OCI-LY1 (cell line): ENCODE results near the gene ZNF827.

Experiments
- H2AFZ ChIP-seq: fragments of 200-600 bp; sonication (generic), shearing (Covaris generic); 2 replicates; pipeline ENCODE4 v1.6.0; 2014; ENCODE audit warnings: antibody characterized with exemption, mild to moderate bottlenecking, low read length
- H3F3A ChIP-seq: fragments of 200-600 bp; sonication (generic), shearing (Covaris generic); 2 replicates; pipeline ENCODE4 v1.6.0; 2014; ENCODE audit warnings: mild to moderate bottlenecking, antibody characterized with exemption, low read length, moderate library complexity; ENCODE audit not compliant: insufficient read depth
- H3K27ac ChIP-seq: fragments of 200-600 bp; sonication (generic); 2 replicates; pipeline ENCODE4 v1.5.1; 2014; ENCODE audit warnings: low read length, mixed run types, mild to moderate bottlenecking, low read depth; ENCODE audit not compliant: poor library complexity, severe bottlenecking
- H3K27me3 ChIP-seq: fragments of 200-600 bp; sonication (generic); 2 replicates; pipeline ENCODE4 v1.6.0; 2014; ENCODE audit warnings: antibody characterized with exemption, mild to moderate bottlenecking, low read length, moderate library complexity; ENCODE audit not compliant: insufficient read depth
- H3K36me3 ChIP-seq: fragments of 200-600 bp; sonication (generic); 2 replicates; pipeline ENCODE4 v1.6.1; 2014; ENCODE audit warnings: mild to moderate bottlenecking, antibody characterized with exemption, low read length, moderate library complexity, mixed read lengths; ENCODE audit not compliant: insufficient read depth
- H3K4me1 ChIP-seq: fragments of 200-600 bp; sonication (generic); 2 replicates; pipeline ENCODE4 v1.5.1; 2014; ENCODE audit warnings: mild to moderate bottlenecking, low read length, moderate library complexity; ENCODE audit not compliant: insufficient read depth, severe bottlenecking
- H3K4me2 ChIP-seq: fragments of 200-600 bp; sonication (generic), shearing (Covaris generic); 2 replicates; pipeline ENCODE4 v1.6.1; 2014; ENCODE audit warnings: low read length
- H3K4me3 ChIP-seq: fragments of 200-600 bp; sonication (generic); 2 replicates; pipeline ENCODE4 v1.5.1; 2014; ENCODE audit warnings: low read length, low read depth, mild to moderate bottlenecking, mixed read lengths; ENCODE audit not compliant: poor library complexity, severe bottlenecking
- H3K79me2 ChIP-seq: fragments of 200-600 bp; shearing (Covaris generic); 2 replicates; pipeline ENCODE4 v1.6.1; 2016; ENCODE audit warnings: mixed run types, low read length, mixed read lengths; ENCODE audit not compliant: insufficient read depth
- H3K9ac ChIP-seq: fragments of 200-600 bp; sonication (generic), shearing (Covaris generic); 2 replicates; pipeline ENCODE4 v1.6.1; 2014; ENCODE audit warnings: mild to moderate bottlenecking, low read length, mixed read lengths
- H3K9me2 ChIP-seq: fragments of 200-600 bp; sonication (generic), shearing (Covaris generic); 2 replicates; pipeline ENCODE4 v1.6.1; 2014; ENCODE audit warnings: low read depth, mild to moderate bottlenecking, low read length, mixed read lengths
- H3K9me3 ChIP-seq: fragments of 200-600 bp; shearing (Covaris generic); 2 replicates; pipeline ENCODE4 v1.6.1; 2014; ENCODE audit warnings: low read length, mixed read lengths
- H4K20me1 ChIP-seq: fragments of 200-600 bp; sonication (generic), shearing (Covaris generic); 2 replicates; pipeline ENCODE4 v1.6.0; 2016; ENCODE audit warnings: mild to moderate bottlenecking, low read length; ENCODE audit not compliant: insufficient read depth
- CTCF ChIP-seq: fragments of 200-600 bp; sonication (generic), shearing (Covaris generic); IDR thresholded peaks from 2 replicates; pipeline ENCODE4 v1.5.1; 2017; ENCODE audit warnings: mild to moderate bottlenecking, antibody characterized with exemption, low read length, moderate library complexity, mixed read lengths
- EZH2 ChIP-seq: fragments of 200-600 bp; sonication (generic), shearing (Covaris generic); IDR thresholded peaks from 2 replicates; pipeline ENCODE4 v1.8.0; 2017; ENCODE audit warnings: borderline replicate concordance, mixed run types, mild to moderate bottlenecking, antibody characterized with exemption, low read length, moderate library complexity, mixed read lengths

ZNF827 gene

GRCh38 chr4:145882604-145883003 is 56.0 kb downstream of the ZNF827 start:
- Histone ChIP-seq H3K27ac (peak overlapping the region; percentile 48), H3K4me1 (peaks cover 43% of the 10 kb centered on the region), H3K4me3 (peak overlapping the region; percentile 23), H3K9ac (peak overlapping the region; percentile 27; the same call in 1 of the 2 replicates), H3F3A (no peaks in the 10 kb centered on the region), H3K4me2 (peak overlapping the region; percentile 51), H2AFZ (no peak overlapping the region), H3K9me2 (no peaks in the 10 kb centered on the region), H3K27me3 (no peaks in the 10 kb centered on the region), H4K20me1 (no peaks in the 10 kb centered on the region), H3K79me2 (0 out of 2 replicates have a peak, but pooled peaks cover 2% of the 10 kb centered on the region), H3K9me3 (no peaks in the 10 kb centered on the region), H3K36me3 (peaks cover 55% of the 10 kb centered on the region)
- TF ChIP-seq CTCF (no peak), EZH2 (no peak)

- H3K9me3 ChIP-seq: no peaks in the 10 kb centered on the region
- no peaks in the 10 kb centered on the region for H3F3A ChIP-seq
- H3K9ac ChIP-seq: peak overlapping the region; percentile 27; the same call in 1 of the 2 replicates
- no peak overlapping the region for H2AFZ ChIP-seq
- H4K20me1 ChIP-seq: no peaks in the 10 kb centered on the region
- no peaks in the 10 kb centered on the region for H3K27me3 ChIP-seq
- peak overlapping the region; percentile 23 for H3K4me3 ChIP-seq
- H3K79me2 ChIP-seq: 0 out of 2 replicates have a peak, but pooled peaks cover 2% of the 10 kb centered on the region
- H3K36me3 ChIP-seq: peaks cover 57% of the 10 kb centered on the region
- H3K9me2 ChIP-seq: no peaks in the 10 kb centered on the region
- H3K4me1 ChIP-seq: peaks cover 37% of the 10 kb centered on the region
- peak overlapping the region; percentile 51 for H3K4me2 ChIP-seq
- H3K27ac ChIP-seq: peak overlapping the region; percentile 48
- no peak for TF ChIP-seq EZH2
- no peak for TF ChIP-seq CTCF
Observed at GRCh38 chr4:145881989-145882388, 56.6 kb downstream of the ZNF827 start.

- Histone ChIP-seq H3K36me3 (peaks cover 61% of the 10 kb centered on the region), H3K27ac (peak overlapping the region; percentile 34), H3K27me3 (no peaks in the 10 kb centered on the region), H3K4me2 (peak overlapping the region; percentile 51), H4K20me1 (no peaks in the 10 kb centered on the region), H3K79me2 (0 out of 2 replicates have a peak, but pooled peaks cover 2% of the 10 kb centered on the region), H3K4me1 (peaks cover 33% of the 10 kb centered on the region), H3K9ac (no peak overlapping the region), H3K4me3 (no peak overlapping the region), H3K9me3 (no peaks in the 10 kb centered on the region), H3F3A (no peaks in the 10 kb centered on the region), H3K9me2 (no peaks in the 10 kb centered on the region), H2AFZ (no peak overlapping the region)
- TF ChIP-seq EZH2: no peak
- TF ChIP-seq CTCF: no peak
Observed at GRCh38 chr4:145881576-145881975, 57.0 kb downstream of the ZNF827 start.
